HG02870 (cell line): ENCODE measurements around the gene SUGCT.

ENCODE experiments used
- ATAC-seq: cut with Tn5 transposase; IDR thresholded peaks from one replicate; pipeline ENCODE4 v1.9.1; 2021; ENCODE audit warnings: mild to moderate bottlenecking, moderate library complexity; ENCODE audit not compliant: unreplicated experiment

The SUGCT gene

GRCh38 chr7:40457776-40458480, 323.1 kb downstream of the SUGCT start:
- no peak for ATAC-seq

- ATAC-seq, result no peak
Measured at GRCh38 chr7:40463446-40463845, 328.6 kb downstream of the SUGCT start.

GRCh38 chr7:40468891-40469864, 334.4 kb downstream of the SUGCT start:
- ATAC-seq, result no peak

- no peak for ATAC-seq
Measured at GRCh38 chr7:40470091-40470592, 335.3 kb downstream of the SUGCT start.

GRCh38 chr7:40470817-40471216, 336.0 kb downstream of the SUGCT start:
- ATAC-seq, result no peak

- no peak for ATAC-seq
Measured at GRCh38 chr7:40471891-40472290, 337.1 kb downstream of the SUGCT start.

- peak; percentile 99 for ATAC-seq
Measured at GRCh38 chr7:40474790-40475680, 340.2 kb downstream of the SUGCT start.

- ATAC-seq, result no peak
Measured at GRCh38 chr7:40475681-40475982, 340.8 kb downstream of the SUGCT start.

GRCh38 chr7:40477094-40477493, 342.3 kb downstream of the SUGCT start:
- ATAC-seq, result no peak

- no peak for ATAC-seq
Measured at GRCh38 chr7:40482845-40483244, 348.0 kb downstream of the SUGCT start.

- ATAC-seq, result no peak
Measured at GRCh38 chr7:40483630-40484029, 348.8 kb downstream of the SUGCT start.

- no peak for ATAC-seq
Measured at GRCh38 chr7:40489844-40490602, 355.2 kb downstream of the SUGCT start.

GRCh38 chr7:40490603-40490924, 355.8 kb downstream of the SUGCT start:
- no peak for ATAC-seq

GRCh38 chr7:40492946-40493345, 358.1 kb downstream of the SUGCT start:
- ATAC-seq, result no peak

GRCh38 chr7:40493609-40494051, 358.8 kb downstream of the SUGCT start:
- ATAC-seq, result no peak

- ATAC-seq, result no peak
Measured at GRCh38 chr7:40498924-40499510, 364.2 kb downstream of the SUGCT start.

GRCh38 chr7:40499718-40500117, 364.9 kb downstream of the SUGCT start:
- no peak for ATAC-seq

- ATAC-seq, result no peak
Measured at GRCh38 chr7:40500219-40500618, 365.4 kb downstream of the SUGCT start.

- ATAC-seq, result no peak
Measured at GRCh38 chr7:40502359-40502758, 367.6 kb downstream of the SUGCT start.

- no peak for ATAC-seq
Measured at GRCh38 chr7:40506158-40506557, 371.4 kb downstream of the SUGCT start.
